NCI-H1436 treated with DMSO at 0.1 percent for 48 hours (cell line): Measurements from ENCODE around the gene ARFIP1.
"Not testable (repeated sequence)": the region's sequence is repeated elsewhere in the genome, so short reads cannot be mapped to it uniquely, and the experiment has no call there.

Source experiments
- DNase-seq: peaks from one replicate; lab custom pipeline; 2025; lab: John Stamatoyannopoulos, UW

The ARFIP1 gene

GRCh38 chr4:152779513-152780266 is at the start of gene ARFIP1, which contains the start of gene TIGD4:
ARFIP1 (plus strand) TSS chr4:152779954; CDS start chr4:152829634, 49,680 bp downstream.
TIGD4 (minus strand) TSS chr4:152779730; CDS start chr4:152771004, 8,726 bp downstream.
- DNase-seq = peak; percentile 89

GRCh38 chr4:152731997-152732396 is 47.8 kb upstream of the ARFIP1 start:
- DNase-seq = no peak

- no peak for DNase-seq
Measured at GRCh38 chr4:152734015-152734698, 45.6 kb upstream of the ARFIP1 start.

- no peak for DNase-seq
Measured at GRCh38 chr4:152734699-152735050, 45.1 kb upstream of the ARFIP1 start.

- no peak for DNase-seq
Measured at GRCh38 chr4:152735396-152735859, 44.3 kb upstream of the ARFIP1 start.

- DNase-seq = no peak
Measured at GRCh38 chr4:152735906-152736305, 43.8 kb upstream of the ARFIP1 start.

- no peak for DNase-seq
Measured at GRCh38 chr4:152738827-152739226, 40.9 kb upstream of the ARFIP1 start.

- DNase-seq = no peak
Measured at GRCh38 chr4:152747444-152747843, 32.3 kb upstream of the ARFIP1 start.

- DNase-seq = no peak
Measured at GRCh38 chr4:152748619-152749018, 31.1 kb upstream of the ARFIP1 start.

GRCh38 chr4:152763796-152764195 is 16.0 kb upstream of the ARFIP1 start:
- DNase-seq = no peak

GRCh38 chr4:152765069-152765737 is 14.6 kb upstream of the ARFIP1 start:
- DNase-seq = not testable (repeated sequence)

- no peak for DNase-seq
Measured at GRCh38 chr4:152771741-152772533, 7.8 kb upstream of the ARFIP1 start.

GRCh38 chr4:152773339-152773738 is 6.4 kb upstream of the ARFIP1 start:
- DNase-seq = no peak

GRCh38 chr4:152773953-152774352 is 5.8 kb upstream of the ARFIP1 start:
- DNase-seq = no peak

GRCh38 chr4:152776352-152776751 is 3.4 kb upstream of the ARFIP1 start:
- no peak for DNase-seq

GRCh38 chr4:152777488-152777887 is 2.3 kb upstream of the ARFIP1 start:
- no peak for DNase-seq

GRCh38 chr4:152778656-152779512 is 870 bp upstream of the ARFIP1 start:
- DNase-seq = no peak

- DNase-seq = no peak
Measured at GRCh38 chr4:152780267-152780778, 569 bp downstream of the ARFIP1 start.

- no peak for DNase-seq
Measured at GRCh38 chr4:152784490-152785350, 5.0 kb downstream of the ARFIP1 start.
